PC-3 (cell line): Measurements from ENCODE around the gene RUFY1.

Experiments
- CTCF ChIP-seq: fragments of 300-600 bp; sonication (generic); conservative IDR thresholded peaks from 2 replicates; pipeline ENCODE4 v1.5.1; 2017; ENCODE audit warnings: antibody characterized with exemption, low read depth, mild to moderate bottlenecking, low read length
- EZH2 ChIP-seq: fragments of 300-600 bp; sonication (generic); IDR thresholded peaks from one replicate; pipeline ENCODE4 v1.6.1; 2017; ENCODE audit warnings: antibody characterized with exemption, mild to moderate bottlenecking, low read length; ENCODE audit not compliant: unreplicated experiment
- EZH2phosphoT487 ChIP-seq: fragments of 300-600 bp; sonication (generic); IDR thresholded peaks from 2 replicates; pipeline ENCODE4 v1.6.1; 2018; ENCODE audit warnings: mild to moderate bottlenecking, antibody characterized with exemption, low read length, borderline replicate concordance

GRCh38 chr5:179595916-179596315 is 45.6 kb downstream of the RUFY1 start:
- TF ChIP-seq CTCF (no peak), EZH2phosphoT487 (no peak), EZH2 (no peak)
